ENCODE results near the gene ARL5A. TPM values are rescaled to one million over a fixed set of nuclear protein-coding genes. Genes with fewer than 3 reads are reported as not detected.

The ARL5A gene
- total and polyA plus RNA-seq, 9 of the 15 experiments (the other 6 are each of a cell fraction or from before 2014, with no cell fraction given) = 16.3 to 117 (median 88.4) TPM

GRCh38 chr2:151760139-151760650 lies 68.0 kb downstream of the ARL5A start (continued):
- TF ChIP-seq ZNF609 (CRISPR knock-in tag; IDR thresholded peaks at IDR 0.05; ENCODE audit: borderline replicate concordance) (no peak), PHTF2 (CRISPR knock-in tag; IDR thresholded peaks at IDR 0.05) (no peak), ZNF239 (CRISPR knock-in tag; IDR thresholded peaks at IDR 0.05) (no peak), U2AF2 (optimal IDR thresholded peaks at IDR 0.05; ENCODE audit: low read depth, low read length) (no peak), ZNF318 (IDR thresholded peaks at IDR 0.05; ENCODE audit: borderline replicate concordance in 1 of 2, low read depth in 1 of 2) (no peak), TCF15 (CRISPR knock-in tag; IDR thresholded peaks at IDR 0.05) (peak; percentile 83), WHSC1 (IDR thresholded peaks at IDR 0.05; ENCODE audit: low read length) (peak; percentile 62), MTA3 (IDR thresholded peaks at IDR 0.05; ENCODE audit: borderline replicate concordance) (no peak), CBX3 (IDR thresholded peaks at IDR 0.05; ENCODE audit: borderline replicate concordance in 1 of 2, low read length in 2 of 2) (peak in 1 of 2 experiments; percentile 69; a peak in 1 of 3 replicates), NR3C1 (CRISPR knock-in tag; IDR thresholded peaks at IDR 0.05) (no peak), MAFG (tag; conservative IDR thresholded peaks at IDR 0.05) (peak; percentile 30; the same call in 1 of the 2 replicates), ADNP (tag; IDR thresholded peaks at IDR 0.05) (no peak), CEBPG (CRISPR knock-in tag; IDR thresholded peaks at IDR 0.05) (peak; percentile 23; the same call in 1 of the 2 replicates), CEBPG (tag; conservative IDR thresholded peaks at IDR 0.05 in 1 of 2, IDR thresholded peaks at IDR 0.05 in 1 of 2) (no peak), SP2 (IDR thresholded peaks at IDR 0.05; ENCODE audit: extremely low read depth, low read depth, low read length, poor library complexity, severe bottlenecking) (no peak)

Measured in K562 (cell line).